Measurements from ENCODE around the gene FCRL3. TPM values are rescaled to one million over a fixed set of nuclear protein-coding genes. Genes with fewer than 3 reads are reported as not detected.

The FCRL3 gene
- total and polyA plus RNA-seq, 2 of the 4 experiments (the other 2 are of a cell fraction) = not detected

GRCh38 chr1:157691285-157691920 lies 9.2 kb downstream of the FCRL3 start:
- Histone ChIP-seq H3K14ac (replicated peaks; ENCODE audit: low read depth, low read length) (no peak overlapping the region), H2BK5ac (ENCODE audit: low read depth, low read length, poor library complexity, severe bottlenecking) (no peak overlapping the region)

More at GRCh38 chr1:157691285-157691920, 9.2 kb downstream of the FCRL3 start:
- Histone ChIP-seq H2AK5ac (ENCODE audit: low read depth, low read length) (no peak overlapping the region), H3K23ac (ENCODE audit: low read depth, low read length) (no peak overlapping the region), H3K4me3 (ENCODE audit: insufficient read depth, low read depth, low read length) (no peak overlapping the region), H2BK120ac (ENCODE audit: low read depth, low read length) (no peak overlapping the region), H3K18ac (ENCODE audit: low read depth, low read length) (no peak overlapping the region), H4K8ac (ENCODE audit: low read depth in 2 of 2, low read length in 2 of 2) (no peak overlapping the region), H2BK15ac (ENCODE audit: low read depth, low read length) (no peak overlapping the region), H2AFZ (replicated peaks; ENCODE audit: low read length, poor library complexity) (no peak overlapping the region), H3K9me1 (ENCODE audit: insufficient read depth, low read length) (no peaks in the 10 kb centered on the region), H3K36me3 (ENCODE audit: control insufficient read depth, insufficient read depth, low read length) (no peaks in the 10 kb centered on the region), H3K79me1 (ENCODE audit: low read depth in 1 of 2, low read length in 2 of 2) (no peaks in the 10 kb centered on the region), H2AK9ac (replicated peaks; ENCODE audit: low read depth, low read length, poor library complexity) (no peak overlapping the region), H3K9me3 (ENCODE audit: control insufficient read depth, insufficient read depth, low read length) (no peaks in the 10 kb centered on the region), H3K4ac (ENCODE audit: low read depth, low read length) (no peak overlapping the region), H4K5ac (ENCODE audit: low read depth, low read length) (no peak overlapping the region), H3K9ac (ENCODE audit: low read depth, low read length) (no peak overlapping the region), H3K27me3 (ENCODE audit: control insufficient read depth, insufficient read depth, low read length) (no peaks in the 10 kb centered on the region), H3K4me2 (ENCODE audit: low read depth, low read length) (no peak overlapping the region), H3K27ac (ENCODE audit: insufficient read depth, low read length) (no peak overlapping the region), H2BK20ac (ENCODE audit: low read depth, low read length) (no peak overlapping the region), H3K56ac (ENCODE audit: extremely low read depth, insufficient read depth, low read length) (no peak overlapping the region), H4K20me1 (ENCODE audit: insufficient read depth, low read length) (no peaks in the 10 kb centered on the region), H3K4me1 (ENCODE audit: control insufficient read depth, insufficient read depth, low read length) (no peaks in the 10 kb centered on the region), H4K91ac (ENCODE audit: insufficient read depth, low read depth, low read length) (no peak overlapping the region)
- ChIA-PET CTCF (interaction anchor here (1.2 to 1.4 kb wide), 3 partner anchors 16 to 325 kb away, joined by 3 to 5 read pairs (median 3); no protein-coding TSS in a partner anchor), POLR2A (ENCODE audit: unreplicated experiment) (no interaction called here)
- TF ChIP-seq, protein P1, sequence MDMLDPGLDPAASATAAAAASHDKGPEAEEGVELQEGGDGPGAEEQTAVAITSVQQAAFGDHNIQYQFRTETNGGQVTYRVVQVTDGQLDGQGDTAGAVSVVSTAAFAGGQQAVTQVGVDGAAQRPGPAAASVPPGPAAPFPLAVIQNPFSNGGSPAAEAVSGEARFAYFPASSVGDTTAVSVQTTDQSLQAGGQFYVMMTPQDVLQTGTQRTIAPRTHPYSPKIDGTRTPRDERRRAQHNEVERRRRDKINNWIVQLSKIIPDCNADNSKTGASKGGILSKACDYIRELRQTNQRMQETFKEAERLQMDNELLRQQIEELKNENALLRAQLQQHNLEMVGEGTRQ (IDR thresholded peaks at IDR 0.05; ENCODE audit: low read depth, low read length) = no peak
- TF ChIP-seq RAD21 (IDR thresholded peaks at IDR 0.05; ENCODE audit: low read length) = 0 out of 2 replicates have a peak, but pooled peaks have one; percentile 5
- TF ChIP-seq CTCF (conservative IDR thresholded peaks at IDR 0.05; ENCODE audit: low read depth, low read length) = peak; percentile 43
- TF ChIP-seq CHD1 (IDR thresholded peaks at IDR 0.05; ENCODE audit: low read depth, low read length) = no peak
- TF ChIP-seq RFX5 (IDR thresholded peaks at IDR 0.05; ENCODE audit: low read depth, low read length) = no peak
- TF ChIP-seq FOS (IDR thresholded peaks at IDR 0.05; ENCODE audit: low read depth, low read length) = no peak
- TF ChIP-seq BHLHE40 (IDR thresholded peaks at IDR 0.05; ENCODE audit: low read depth, low read length) = no peak
- TF ChIP-seq, protein P2, sequence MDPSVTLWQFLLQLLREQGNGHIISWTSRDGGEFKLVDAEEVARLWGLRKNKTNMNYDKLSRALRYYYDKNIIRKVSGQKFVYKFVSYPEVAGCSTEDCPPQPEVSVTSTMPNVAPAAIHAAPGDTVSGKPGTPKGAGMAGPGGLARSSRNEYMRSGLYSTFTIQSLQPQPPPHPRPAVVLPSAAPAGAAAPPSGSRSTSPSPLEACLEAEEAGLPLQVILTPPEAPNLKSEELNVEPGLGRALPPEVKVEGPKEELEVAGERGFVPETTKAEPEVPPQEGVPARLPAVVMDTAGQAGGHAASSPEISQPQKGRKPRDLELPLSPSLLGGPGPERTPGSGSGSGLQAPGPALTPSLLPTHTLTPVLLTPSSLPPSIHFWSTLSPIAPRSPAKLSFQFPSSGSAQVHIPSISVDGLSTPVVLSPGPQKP (IDR thresholded peaks at IDR 0.05; ENCODE audit: borderline replicate concordance, low read depth, low read length) = no peak
- no peak for TF ChIP-seq POLR2A (IDR thresholded peaks at IDR 0.05; ENCODE audit: low read depth, low read length)
- no peak for TF ChIP-seq MAFK (IDR thresholded peaks at IDR 0.05; ENCODE audit: low read depth, low read length)
- TF ChIP-seq SMC3 (IDR thresholded peaks at IDR 0.05; ENCODE audit: low read depth, low read length) = 0 out of 2 replicates have a peak, but pooled peaks have one; percentile 16
- TF ChIP-seq NFE2L2 (IDR thresholded peaks at IDR 0.05; ENCODE audit: low read depth, low read length) = no peak
- no peak for TF ChIP-seq RCOR1 (IDR thresholded peaks at IDR 0.05; ENCODE audit: insufficient replicate concordance, low read length)
- in situ Hi-C loops (cut with MboI; ENCODE audit: low sequenced_read_pairs) = no loop called here
- peak; percentile 23 for DNase-seq
- dilution Hi-C loops (cut with HindIII; ENCODE audit: low sequenced_read_pairs, unreplicated experiment) = no loop called here
- intact Hi-C loops (cut with micrococcal nuclease) = no loop called here
- ATAC-seq (ENCODE audit: low read depth) = peak; percentile 62
- BruUV-seq (replicated peaks) = no TSS peak
- 44% methylated on average over 1 of the region's 5 CpGs; no CpG with 5 or more reads in 1 of the 2 experiments for WGBS, 2 experiments (ENCODE audit: extremely low coverage in 2 of 2, insufficient read length in 1 of 2)
